GM19324 (cell line): ENCODE measurements around the gene TMEM45A.

Experiments used
- ATAC-seq: cut with Tn5 transposase; IDR thresholded peaks from one replicate; pipeline ENCODE4 v1.9.1; 2021; ENCODE audit warnings: mild to moderate bottlenecking, moderate library complexity; ENCODE audit not compliant: unreplicated experiment, low FRiP score

Gene TMEM45A

DNA sequence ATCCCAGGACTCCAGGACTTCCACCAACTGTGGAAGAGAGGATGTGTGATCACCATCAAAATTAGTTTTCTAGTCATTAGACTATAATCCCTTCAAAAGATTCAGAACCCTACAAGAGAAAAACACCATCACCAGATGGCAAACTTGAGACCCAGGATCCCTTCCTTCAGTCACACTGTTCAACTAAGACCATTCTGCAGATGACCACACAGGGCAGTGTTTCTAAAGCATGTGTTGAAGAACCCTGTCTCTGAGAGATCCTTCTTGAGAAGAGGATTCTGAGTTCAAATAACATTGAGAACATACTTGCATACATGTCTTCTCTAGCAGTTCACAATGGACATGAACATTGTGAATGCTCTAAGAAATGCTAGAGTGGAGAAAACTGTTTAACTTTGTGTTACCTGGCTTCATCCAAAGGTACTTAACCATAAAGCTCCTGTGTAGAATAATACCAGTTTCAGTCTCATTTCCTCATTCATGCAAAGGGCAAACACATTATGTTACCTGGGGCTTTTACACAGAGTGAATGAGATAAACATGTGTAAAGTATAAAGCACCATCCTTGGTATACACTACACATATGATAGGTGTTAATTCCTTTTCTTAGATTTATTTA, 114.6 kb downstream of the TMEM45A start:
- peak; percentile 78 for ATAC-seq

DNA sequence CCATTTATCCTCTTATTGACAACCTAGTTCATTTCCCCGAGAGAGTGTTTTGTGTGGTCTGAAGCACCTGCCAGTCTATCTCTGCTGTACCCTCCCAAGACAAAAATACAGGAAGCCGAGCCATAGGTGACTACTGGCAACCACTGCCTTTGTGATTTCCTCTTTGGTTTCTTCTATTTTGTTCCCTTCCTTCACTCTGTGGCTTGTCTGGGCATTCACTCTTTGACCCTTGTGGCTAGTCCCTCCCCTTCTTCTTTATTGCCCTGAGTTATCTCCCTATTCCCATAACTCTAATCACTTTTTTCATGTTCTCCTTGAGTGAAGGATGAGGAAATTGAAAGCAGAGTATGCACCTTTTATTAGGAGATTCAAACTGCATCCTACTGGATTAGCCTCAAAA, 116.9 kb downstream of the TMEM45A start, which contains the start of gene ADGRG7:
Gene ADGRG7 (plus strand): TSS at position 297 of the 400 bp plus-strand sequence. CDS start 256 bp downstream, outside the sequence.
- no peak for ATAC-seq

DNA sequence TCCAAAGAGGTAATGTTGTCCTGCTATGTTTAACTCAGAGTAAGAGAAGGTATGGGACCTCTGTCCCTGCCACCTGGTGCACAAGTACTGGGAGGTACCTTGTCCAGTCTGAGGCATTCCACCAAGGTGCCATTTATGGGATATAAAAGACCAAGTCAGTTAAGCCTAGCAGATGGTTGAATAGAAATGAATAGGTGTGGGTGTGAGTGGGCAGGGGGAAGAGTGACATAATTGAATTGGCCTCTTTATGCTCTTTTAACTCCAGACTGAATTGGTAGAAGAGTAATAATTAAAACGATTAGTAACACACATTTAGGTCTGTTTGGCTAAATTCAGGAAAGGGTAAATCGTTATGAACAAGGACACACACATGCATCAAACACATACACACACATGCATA, 117.5 kb downstream of the TMEM45A start:
- ATAC-seq: no peak

- ATAC-seq: no peak
Observed at GRCh38 chr3:100611221-100611620, 118.8 kb downstream of the TMEM45A start.

DNA sequence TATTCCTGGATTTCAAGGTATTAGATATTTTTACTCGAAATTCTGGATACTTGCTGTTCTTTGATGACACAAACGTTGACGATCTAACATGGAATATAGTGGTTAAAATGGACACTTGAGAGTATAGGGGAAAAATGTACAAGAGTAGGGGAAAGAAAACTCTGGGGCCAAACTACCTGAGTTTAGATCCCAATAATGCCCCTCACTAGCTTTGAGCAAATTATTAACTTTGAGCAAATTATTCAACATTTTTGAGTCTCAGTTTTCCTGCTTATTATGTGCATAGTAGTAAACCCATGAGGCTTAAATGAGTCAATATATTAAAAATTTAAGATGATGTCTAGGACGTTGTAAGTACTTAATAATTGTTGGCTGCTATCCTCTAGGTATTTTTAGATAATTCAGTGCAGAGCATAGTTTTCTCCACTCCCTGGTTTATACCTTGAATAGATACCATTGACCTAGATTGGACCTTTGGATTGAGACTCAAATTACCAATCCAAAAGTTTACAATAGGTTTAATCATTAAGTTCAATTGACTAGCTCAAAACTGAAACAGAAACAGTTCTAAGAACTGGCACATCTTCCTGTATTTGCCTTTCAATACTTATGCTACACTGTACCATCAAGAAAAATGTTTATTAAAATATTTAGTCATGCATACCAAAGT, 121.4 kb downstream of the TMEM45A start:
- ATAC-seq: no peak

GRCh38 chr3:100614941-100615340, 122.5 kb downstream of the TMEM45A start:
- ATAC-seq: no peak

- no peak for ATAC-seq
Observed at GRCh38 chr3:100615684-100616083, 123.3 kb downstream of the TMEM45A start.

- ATAC-seq: no peak
Observed at GRCh38 chr3:100621251-100621650, 128.8 kb downstream of the TMEM45A start.
